IMR-90 (cell line): ENCODE measurements around the gene MEIS3. TPM values are rescaled to one million over a fixed set of nuclear protein-coding genes. Genes with fewer than 3 reads are reported as not detected.

Source experiments
- ATAC-seq: fragments of 200-7000 bp; cut with Tn5 transposase; 2 replicates; pipeline ENCODE4 v1.9.1; 2020; ENCODE audit warnings: low read depth, mild to moderate bottlenecking, moderate library complexity
- BruUV-seq: library from RNA; stranded (reverse); fragments of 400-500 nt; replicated peaks from 2 replicates; lab custom pipeline; 2021; lab: Mats Ljungman, UMichigan
- CTCF ChIA-PET: fragments of 300-600 bp; formaldehyde crosslinking; extraction: SDS; loops from one replicate; lab custom pipeline; 2021; ENCODE audit warnings: antibody characterized with exemption; lab: Yijun Ruan, JAX
- POLR2A ChIA-PET: fragments of 300-600 bp; sonication (Branson Sonifier 250); formaldehyde crosslinking; loops from one replicate; lab custom pipeline; 2022; ENCODE audit warnings: antibody characterized with exemption; ENCODE audit not compliant: unreplicated experiment; lab: Charles Lee
- DNase-seq: peaks from one replicate; pipeline ENCODE4 v3.0.0; 2013
- H2AFZ ChIP-seq: replicated peaks from 2 replicates; pipeline ENCODE3; 2013; ENCODE audit warnings: low read length, mild to moderate bottlenecking; ENCODE audit not compliant: poor library complexity
- H2AK5ac ChIP-seq: 2 replicates; pipeline ENCODE4 v1.6.1; 2013; ENCODE audit warnings: low read depth, low read length, inconsistent platforms
- H2AK9ac ChIP-seq: replicated peaks from 2 replicates; pipeline ENCODE3; 2013; ENCODE audit warnings: mild to moderate bottlenecking, low read depth, low read length, moderate library complexity; ENCODE audit not compliant: poor library complexity
- H2BK120ac ChIP-seq: 2 replicates; pipeline ENCODE4 v1.6.1; 2013; ENCODE audit warnings: low read depth, low read length, inconsistent platforms
- H2BK15ac ChIP-seq: 3 replicates; pipeline ENCODE4 v1.6.1; 2013; ENCODE audit warnings: low read depth, low read length, inconsistent platforms
- H2BK20ac ChIP-seq: 2 replicates; pipeline ENCODE4 v1.6.1; 2013; ENCODE audit warnings: low read depth, mild to moderate bottlenecking, inconsistent platforms, low read length, moderate library complexity
- H2BK5ac ChIP-seq: 2 replicates; pipeline ENCODE4 v1.6.1; 2013; ENCODE audit warnings: mild to moderate bottlenecking, low read depth, low read length, inconsistent platforms; ENCODE audit not compliant: poor library complexity, severe bottlenecking
- H3K14ac ChIP-seq: replicated peaks from 2 replicates; pipeline ENCODE4 v1.6.1; 2013; ENCODE audit warnings: low read depth, low read length, inconsistent platforms
- H3K18ac ChIP-seq: 2 replicates; pipeline ENCODE4 v1.6.1; 2013; ENCODE audit warnings: low read depth, low read length, control low read depth
- H3K23ac ChIP-seq: 2 replicates; pipeline ENCODE4 v1.6.1; 2013; ENCODE audit warnings: low read depth, low read length, inconsistent platforms
- H3K27ac ChIP-seq: 2 replicates; pipeline ENCODE4 v1.5.1; 2013; ENCODE audit warnings: mild to moderate bottlenecking, control low read depth, low read length; ENCODE audit not compliant: insufficient read depth
- H3K27me3 ChIP-seq: 2 replicates; pipeline ENCODE4 v1.6.1; 2013; ENCODE audit warnings: low read length; ENCODE audit not compliant: control insufficient read depth, insufficient read depth
- H3K36me3 ChIP-seq: 2 replicates; pipeline ENCODE4 v1.6.1; 2013; ENCODE audit warnings: low read length, mixed read lengths; ENCODE audit not compliant: control insufficient read depth, insufficient read depth
- H3K4ac ChIP-seq: 2 replicates; pipeline ENCODE4 v1.6.1; 2013; ENCODE audit warnings: low read depth, low read length, inconsistent platforms
- H3K4me1 ChIP-seq: 2 replicates; pipeline ENCODE4 v1.6.1; 2013; ENCODE audit warnings: low read length, mixed read lengths; ENCODE audit not compliant: control insufficient read depth, insufficient read depth
- H3K4me2 ChIP-seq: 2 replicates; pipeline ENCODE4 v1.6.1; 2013; ENCODE audit warnings: low read depth, mild to moderate bottlenecking, control low read depth, low read length, moderate library complexity
- H3K4me3 ChIP-seq: 2 replicates; pipeline ENCODE4 v1.5.1; 2013; ENCODE audit warnings: low read depth, mild to moderate bottlenecking, control low read depth, low read length, moderate library complexity; ENCODE audit not compliant: insufficient read depth
- H3K56ac ChIP-seq: 2 replicates; pipeline ENCODE4 v1.6.1; 2013; ENCODE audit warnings: low read length, inconsistent platforms; ENCODE audit not compliant: insufficient read depth; ENCODE audit errors: extremely low read depth
- H3K79me1 ChIP-seq, 2 experiments: 2 replicates each; pipeline ENCODE4 v1.6.1; 2013; ENCODE audit warnings: low read length in 2 of 2, inconsistent platforms in 1 of 2, low read depth in 1 of 2
- H3K9ac ChIP-seq: 2 replicates; pipeline ENCODE4 v1.6.1; 2013; ENCODE audit warnings: low read depth, low read length, control low read depth
- H3K9me1 ChIP-seq: 2 replicates; pipeline ENCODE4 v1.6.1; 2013; ENCODE audit warnings: low read length, inconsistent platforms; ENCODE audit not compliant: insufficient read depth
- H3K9me3 ChIP-seq: 2 replicates; pipeline ENCODE4 v1.6.1; 2013; ENCODE audit warnings: low read length; ENCODE audit not compliant: control insufficient read depth, insufficient read depth
- H4K20me1 ChIP-seq: 2 replicates; pipeline ENCODE4 v1.6.1; 2013; ENCODE audit warnings: low read length, inconsistent platforms; ENCODE audit not compliant: insufficient read depth
- H4K5ac ChIP-seq: 2 replicates; pipeline ENCODE4 v1.6.1; 2013; ENCODE audit warnings: mild to moderate bottlenecking, low read depth, low read length, control low read depth
- H4K8ac ChIP-seq, 2 experiments: 2 replicates each; pipeline ENCODE4 v1.6.1; 2013; ENCODE audit warnings: low read depth in 2 of 2, low read length in 2 of 2, control low read depth in 1 of 2, inconsistent platforms in 1 of 2
- H4K91ac ChIP-seq: 2 replicates; pipeline ENCODE4 v1.6.1; 2013; ENCODE audit warnings: low read depth, low read length, inconsistent platforms; ENCODE audit not compliant: insufficient read depth
- CHD1 ChIP-seq: IDR thresholded peaks from 2 replicates; pipeline ENCODE4 v1.6.1; 2012; ENCODE audit warnings: low read depth, low read length, improper control_type of control experiment
- MAZ ChIP-seq: IDR thresholded peaks from 2 replicates; pipeline ENCODE4 v1.6.1; 2012; ENCODE audit warnings: low read depth, mild to moderate bottlenecking, low read length, improper control_type of control experiment, moderate library complexity, borderline replicate concordance
- MXI1 ChIP-seq: IDR thresholded peaks from 2 replicates; pipeline ENCODE4 v1.6.1; 2012; ENCODE audit warnings: low read depth, mild to moderate bottlenecking, low read length, moderate library complexity, borderline replicate concordance
- NFE2L2 ChIP-seq: fragments of 150-350 bp; IDR thresholded peaks from 2 replicates; pipeline ENCODE4 v1.6.1; 2016; ENCODE audit warnings: low read depth, mild to moderate bottlenecking, low read length
- POLR2A ChIP-seq: IDR thresholded peaks from 2 replicates; pipeline ENCODE4 v1.6.1; 2012; ENCODE audit warnings: mild to moderate bottlenecking, low read depth, low read length
- RCOR1 ChIP-seq: IDR thresholded peaks from 2 replicates; pipeline ENCODE4 v1.6.1; 2012; ENCODE audit warnings: mild to moderate bottlenecking, low read length, improper control_type of control experiment; ENCODE audit not compliant: insufficient replicate concordance
- RFX5 ChIP-seq: IDR thresholded peaks from 2 replicates; pipeline ENCODE4 v1.8.0; 2012; ENCODE audit warnings: low read depth, mild to moderate bottlenecking, low read length, moderate library complexity
- WGBS, 2 experiments: methylation state at CpG; one replicate each; pipeline versions ENCODE4 v1.1.5 to v1.1.7; 2013; ENCODE audit warnings: missing lambda C conversion rate in 2 of 2; ENCODE audit not compliant: insufficient read length in 1 of 2; ENCODE audit errors: extremely low coverage in 2 of 2; 5-methylcytosine and 5-hydroxymethylcytosine counted together
- dilution Hi-C: fragments of 300-500 bp; cut with HindIII; formaldehyde crosslinking; loops from one replicate; pipeline ENCODE4 v1.14.3; 2018; ENCODE audit warnings: low sequenced_read_pairs; ENCODE audit not compliant: unreplicated experiment
- in situ Hi-C: fragments of 300-500 bp; cut with MboI; formaldehyde crosslinking; loops from 3 replicates; pipeline ENCODE4 v1.14.3; 2019; ENCODE audit warnings: low sequenced_read_pairs, inconsistent platforms, mixed read lengths
- intact Hi-C: fragments of 100-400 bp; cut with micrococcal nuclease; formaldehyde crosslinking; loops from 2 replicates; pipeline ENCODE4 v1.10.0; 2022
- polyA plus RNA-seq, 3 experiments: library from polyadenylated mRNA; depleted of rRNA; stranded (reverse); fragments of >200 nt; gene quantifications; 2 replicates each; pipeline ENCODE4 v1.2.3, GENCODE V29; 2012; ENCODE audit warnings: low replicate concordance in 1 of 3
- total RNA-seq: library from RNA; depleted of rRNA; stranded (reverse); fragments of >200 nt; gene quantifications from 2 replicates; pipeline ENCODE4 v1.2.3, GENCODE V29; 2012
- TF ChIP-seq, protein P1 (sequence below): fragments of 150-350 bp; IDR thresholded peaks from 2 replicates; pipeline ENCODE4 v1.6.1; 2016; ENCODE audit warnings: low read depth, mild to moderate bottlenecking, low read length, moderate library complexity, borderline replicate concordance
- TF ChIP-seq, protein P2 (sequence below): conservative IDR thresholded peaks from 2 replicates; pipeline ENCODE4 v1.5.1; 2012; ENCODE audit warnings: mild to moderate bottlenecking, low read depth, low read length, improper control_type of control experiment

MEIS3 gene
- total and polyA plus RNA-seq, 2 of the 4 experiments (the other 2 are of a cell fraction): 32.4 to 33.0 TPM

DNA sequence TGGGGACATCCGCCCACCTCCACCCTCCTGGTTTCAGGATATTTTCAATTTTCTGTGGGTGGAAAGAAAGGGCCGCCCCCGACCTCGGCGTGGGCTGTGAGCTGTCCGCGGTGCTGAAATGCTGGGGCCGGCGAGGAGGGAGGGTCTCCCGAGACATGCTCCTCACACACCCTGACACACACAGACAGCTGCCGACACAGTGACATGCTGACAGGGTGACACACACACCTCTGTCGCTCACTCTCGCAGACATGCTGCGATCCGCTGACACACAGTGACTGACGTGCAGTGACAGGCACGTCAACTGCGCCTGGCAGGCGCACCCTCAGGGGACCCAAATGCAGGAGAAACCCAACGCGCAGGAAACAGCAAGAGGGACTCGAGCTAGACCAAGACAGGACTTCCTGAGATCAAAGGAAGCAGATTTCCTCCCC lies 25.1 kb upstream of the MEIS3 start:
- Histone ChIP-seq H2BK20ac (no peak overlapping the region), H3K36me3 (no peaks in the 10 kb centered on the region), H2BK15ac (no peak overlapping the region), H3K9me3 (peaks cover 6% of the 10 kb centered on the region; the same call in 1 of the 2 replicates), H4K91ac (no peak overlapping the region), H3K79me1 (no peaks in the 10 kb centered on the region), H3K4me2 (no peak overlapping the region), H3K9me1 (no peaks in the 10 kb centered on the region), H4K5ac (no peak overlapping the region), H3K4ac (no peak overlapping the region), H4K8ac (no peak overlapping the region), H3K18ac (no peak overlapping the region), H3K27ac (no peak overlapping the region), H2AFZ (no peak overlapping the region), H3K4me3 (no peak overlapping the region), H3K23ac (no peak overlapping the region; the same call in 1 of the 2 replicates), H3K4me1 (peaks cover 2% of the 10 kb centered on the region; the same call in 1 of the 2 replicates), H4K20me1 (no peaks in the 10 kb centered on the region), H3K27me3 (peaks cover 73% of the 10 kb centered on the region), H3K14ac (no peak overlapping the region), H2AK5ac (no peak overlapping the region), H3K9ac (no peak overlapping the region), H2BK120ac (no peak overlapping the region), H3K56ac (no peak overlapping the region), H2BK5ac (no peak overlapping the region), H2AK9ac (no peak overlapping the region)
- POLR2A ChIA-PET: no interaction called here
- dilution Hi-C loops (no loop called here), intact Hi-C loops (no loop called here), in situ Hi-C loops (no loop called here)
- ATAC-seq: no peak
- CTCF ChIA-PET: no interaction called here
- WGBS, 2 experiments: 41% methylated on average over 12 of the region's 22 CpGs; no CpG with 5 or more reads in 1 of the 2 experiments
- DNase-seq: no peak
- no peak for TF ChIP-seq RCOR1
- no peak for TF ChIP-seq NFE2L2
- no peak for TF ChIP-seq POLR2A
- no peak for TF ChIP-seq CHD1
- TF ChIP-seq RFX5: no peak
- TF ChIP-seq, protein P1, sequence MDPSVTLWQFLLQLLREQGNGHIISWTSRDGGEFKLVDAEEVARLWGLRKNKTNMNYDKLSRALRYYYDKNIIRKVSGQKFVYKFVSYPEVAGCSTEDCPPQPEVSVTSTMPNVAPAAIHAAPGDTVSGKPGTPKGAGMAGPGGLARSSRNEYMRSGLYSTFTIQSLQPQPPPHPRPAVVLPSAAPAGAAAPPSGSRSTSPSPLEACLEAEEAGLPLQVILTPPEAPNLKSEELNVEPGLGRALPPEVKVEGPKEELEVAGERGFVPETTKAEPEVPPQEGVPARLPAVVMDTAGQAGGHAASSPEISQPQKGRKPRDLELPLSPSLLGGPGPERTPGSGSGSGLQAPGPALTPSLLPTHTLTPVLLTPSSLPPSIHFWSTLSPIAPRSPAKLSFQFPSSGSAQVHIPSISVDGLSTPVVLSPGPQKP: no peak
- no peak for TF ChIP-seq MXI1
- no peak for TF ChIP-seq MAZ
- TF ChIP-seq, protein P2, sequence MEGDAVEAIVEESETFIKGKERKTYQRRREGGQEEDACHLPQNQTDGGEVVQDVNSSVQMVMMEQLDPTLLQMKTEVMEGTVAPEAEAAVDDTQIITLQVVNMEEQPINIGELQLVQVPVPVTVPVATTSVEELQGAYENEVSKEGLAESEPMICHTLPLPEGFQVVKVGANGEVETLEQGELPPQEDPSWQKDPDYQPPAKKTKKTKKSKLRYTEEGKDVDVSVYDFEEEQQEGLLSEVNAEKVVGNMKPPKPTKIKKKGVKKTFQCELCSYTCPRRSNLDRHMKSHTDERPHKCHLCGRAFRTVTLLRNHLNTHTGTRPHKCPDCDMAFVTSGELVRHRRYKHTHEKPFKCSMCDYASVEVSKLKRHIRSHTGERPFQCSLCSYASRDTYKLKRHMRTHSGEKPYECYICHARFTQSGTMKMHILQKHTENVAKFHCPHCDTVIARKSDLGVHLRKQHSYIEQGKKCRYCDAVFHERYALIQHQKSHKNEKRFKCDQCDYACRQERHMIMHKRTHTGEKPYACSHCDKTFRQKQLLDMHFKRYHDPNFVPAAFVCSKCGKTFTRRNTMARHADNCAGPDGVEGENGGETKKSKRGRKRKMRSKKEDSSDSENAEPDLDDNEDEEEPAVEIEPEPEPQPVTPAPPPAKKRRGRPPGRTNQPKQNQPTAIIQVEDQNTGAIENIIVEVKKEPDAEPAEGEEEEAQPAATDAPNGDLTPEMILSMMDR: no peak
- BruUV-seq: no TSS peak
